ENCODE data around the gene ZNF69. TPM values are rescaled to one million over a fixed set of nuclear protein-coding genes. Genes with fewer than 3 reads are reported as not detected.
"Not testable (repeated sequence)": the region's sequence is repeated elsewhere in the genome, so short reads cannot be mapped to it uniquely, and the experiment has no call there.

Gene ZNF69
- total and polyA plus RNA-seq, 4 donors: 2.5 to 12.0 (median 8.9) TPM

- no peak for DNase-seq (ENCODE audit: low spot score)
- Histone ChIP-seq H3K27me3 (ENCODE audit: control insufficient read depth in 4 of 4, insufficient read depth in 4 of 4, low read length in 3 of 4) (no peaks in the 10 kb centered on the region), H3K27ac (ENCODE audit: low read depth in 1 of 2, low read length in 2 of 2) (no peak overlapping the region), H3K4me3 (ENCODE audit: low read depth in 1 of 3, low read length in 3 of 3) (no peak overlapping the region), H3K9ac (ENCODE audit: low read depth in 1 of 2, low read length in 2 of 2) (no peak overlapping the region), H3K36me3 (ENCODE audit: control insufficient read depth in 4 of 4, insufficient read depth in 3 of 4, low read depth in 1 of 4, low read length in 3 of 4) (peaks cover 0 to 2% (median 0%) of the 10 kb centered on the region in 4 donors), H3K4me1 (ENCODE audit: control insufficient read depth in 4 of 4, insufficient read depth in 4 of 4, low read length in 3 of 4) (no peaks in the 10 kb centered on the region), H3K9me3 (ENCODE audit: control insufficient read depth in 4 of 4, low read length in 3 of 4) (peaks cover 0 to 13% (median 7%) of the 10 kb centered on the region in 4 donors)
- TF ChIP-seq EGR1 (IDR thresholded peaks at IDR 0.05; ENCODE audit: low read depth in 2 of 2): no peak
- TF ChIP-seq FOXA1 (IDR thresholded peaks at IDR 0.05): no peak
- no peak for TF ChIP-seq NR2F2 (IDR thresholded peaks at IDR 0.05)
- TF ChIP-seq RXRA (IDR thresholded peaks at IDR 0.05): no peak
- TF ChIP-seq ZBTB33 (IDR thresholded peaks at IDR 0.05): no peak
- TF ChIP-seq, protein P1, sequence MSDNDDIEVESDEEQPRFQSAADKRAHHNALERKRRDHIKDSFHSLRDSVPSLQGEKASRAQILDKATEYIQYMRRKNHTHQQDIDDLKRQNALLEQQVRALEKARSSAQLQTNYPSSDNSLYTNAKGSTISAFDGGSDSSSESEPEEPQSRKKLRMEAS (IDR thresholded peaks at IDR 0.05): no peak
- 90% methylated on average over 2 of the region's 2 CpGs for WGBS
Measured at GRCh38 chr19:11861301-11861700, 26.3 kb upstream of the ZNF69 start.

- H3K27me3 ChIP-seq (ENCODE audit: control insufficient read depth in 4 of 4, insufficient read depth in 4 of 4, low read length in 3 of 4); H3K9ac ChIP-seq (ENCODE audit: low read depth in 1 of 2, low read length in 2 of 2); H3K4me1 ChIP-seq (ENCODE audit: control insufficient read depth in 4 of 4, insufficient read depth in 4 of 4, low read length in 3 of 4); H3K27ac ChIP-seq (ENCODE audit: low read depth in 1 of 2, low read length in 2 of 2); DNase-seq (ENCODE audit: low spot score): not testable (repeated sequence)
- H3K36me3 ChIP-seq (ENCODE audit: control insufficient read depth in 4 of 4, insufficient read depth in 3 of 4, low read depth in 1 of 4, low read length in 3 of 4): peaks cover 0 to 12% (median 7%) of the 10 kb centered on the region in 4 donors
- H3K9me3 ChIP-seq (ENCODE audit: control insufficient read depth in 4 of 4, low read length in 3 of 4): peaks cover 16 to 44% (median 29%) of the 10 kb centered on the region in 4 donors
- 93% methylated on average over 4 of the region's 4 CpGs for WGBS
- peak overlapping the region in 1 of 3 donors; percentile 59 for H3K4me3 ChIP-seq (ENCODE audit: low read depth in 1 of 3, low read length in 3 of 3)
Measured at GRCh38 chr19:11867766-11868165, 19.8 kb upstream of the ZNF69 start.

DNA sequence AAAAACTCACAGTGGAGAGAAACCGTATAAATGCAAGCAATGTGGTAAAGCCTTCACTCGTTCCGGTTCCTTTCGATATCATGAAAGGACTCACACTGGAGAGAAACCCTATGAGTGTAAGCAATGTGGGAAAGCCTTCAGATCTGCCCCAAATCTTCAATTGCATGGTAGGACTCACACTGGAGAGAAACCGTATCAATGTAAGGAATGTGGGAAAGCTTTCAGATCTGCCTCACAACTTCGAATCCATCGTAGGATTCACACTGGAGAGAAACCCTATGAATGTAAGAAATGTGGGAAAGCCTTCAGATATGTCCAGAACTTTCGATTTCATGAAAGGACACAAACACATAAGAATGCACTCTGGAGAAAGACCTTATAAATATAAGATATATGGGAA, 19.4 kb upstream of the ZNF69 start:
- WGBS: 96% methylated on average over 8 of the region's 8 CpGs
- Histone ChIP-seq H3K27me3 (ENCODE audit: control insufficient read depth in 4 of 4, insufficient read depth in 4 of 4, low read length in 3 of 4) (no peaks in the 10 kb centered on the region), H3K36me3 (ENCODE audit: control insufficient read depth in 4 of 4, insufficient read depth in 3 of 4, low read depth in 1 of 4, low read length in 3 of 4) (peaks cover 0 to 12% (median 7%) of the 10 kb centered on the region in 4 donors), H3K9me3 (ENCODE audit: control insufficient read depth in 4 of 4, low read length in 3 of 4) (peaks cover 16 to 44% (median 29%) of the 10 kb centered on the region in 4 donors), H3K27ac (ENCODE audit: low read depth in 1 of 2, low read length in 2 of 2) (no peak overlapping the region), H3K4me3 (ENCODE audit: low read depth in 1 of 3, low read length in 3 of 3) (peak overlapping the region in 1 of 3 donors; percentile 59), H3K4me1 (ENCODE audit: control insufficient read depth in 4 of 4, insufficient read depth in 4 of 4, low read length in 3 of 4) (no peaks in the 10 kb centered on the region), H3K9ac (ENCODE audit: low read depth in 1 of 2, low read length in 2 of 2) (no peak overlapping the region)
- TF ChIP-seq HNF4G (IDR thresholded peaks at IDR 0.05) (no peak), FOXA2 (IDR thresholded peaks at IDR 0.05) (no peak), YY1 (IDR thresholded peaks at IDR 0.05) (no peak), RXRA (IDR thresholded peaks at IDR 0.05) (no peak), TAF1 (conservative IDR thresholded peaks at IDR 0.05) (no peak)
- TF ChIP-seq, protein P2, sequence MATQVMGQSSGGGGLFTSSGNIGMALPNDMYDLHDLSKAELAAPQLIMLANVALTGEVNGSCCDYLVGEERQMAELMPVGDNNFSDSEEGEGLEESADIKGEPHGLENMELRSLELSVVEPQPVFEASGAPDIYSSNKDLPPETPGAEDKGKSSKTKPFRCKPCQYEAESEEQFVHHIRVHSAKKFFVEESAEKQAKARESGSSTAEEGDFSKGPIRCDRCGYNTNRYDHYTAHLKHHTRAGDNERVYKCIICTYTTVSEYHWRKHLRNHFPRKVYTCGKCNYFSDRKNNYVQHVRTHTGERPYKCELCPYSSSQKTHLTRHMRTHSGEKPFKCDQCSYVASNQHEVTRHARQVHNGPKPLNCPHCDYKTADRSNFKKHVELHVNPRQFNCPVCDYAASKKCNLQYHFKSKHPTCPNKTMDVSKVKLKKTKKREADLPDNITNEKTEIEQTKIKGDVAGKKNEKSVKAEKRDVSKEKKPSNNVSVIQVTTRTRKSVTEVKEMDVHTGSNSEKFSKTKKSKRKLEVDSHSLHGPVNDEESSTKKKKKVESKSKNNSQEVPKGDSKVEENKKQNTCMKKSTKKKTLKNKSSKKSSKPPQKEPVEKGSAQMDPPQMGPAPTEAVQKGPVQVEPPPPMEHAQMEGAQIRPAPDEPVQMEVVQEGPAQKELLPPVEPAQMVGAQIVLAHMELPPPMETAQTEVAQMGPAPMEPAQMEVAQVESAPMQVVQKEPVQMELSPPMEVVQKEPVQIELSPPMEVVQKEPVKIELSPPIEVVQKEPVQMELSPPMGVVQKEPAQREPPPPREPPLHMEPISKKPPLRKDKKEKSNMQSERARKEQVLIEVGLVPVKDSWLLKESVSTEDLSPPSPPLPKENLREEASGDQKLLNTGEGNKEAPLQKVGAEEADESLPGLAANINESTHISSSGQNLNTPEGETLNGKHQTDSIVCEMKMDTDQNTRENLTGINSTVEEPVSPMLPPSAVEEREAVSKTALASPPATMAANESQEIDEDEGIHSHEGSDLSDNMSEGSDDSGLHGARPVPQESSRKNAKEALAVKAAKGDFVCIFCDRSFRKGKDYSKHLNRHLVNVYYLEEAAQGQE (IDR thresholded peaks at IDR 0.05): no peak
- no peak for DNase-seq (ENCODE audit: low spot score)

All from liver (tissue), 9 donors.